A673 (cell line): Measurements from ENCODE around the gene BCL3. TPM values are rescaled to one million over a fixed set of nuclear protein-coding genes. Genes with fewer than 3 reads are reported as not detected.
"Not testable (repeated sequence)": the region's sequence is repeated elsewhere in the genome, so short reads cannot be mapped to it uniquely, and the experiment has no call there.

Source experiments
- BruUV-seq: library from RNA; stranded (reverse); fragments of 400-500 nt; replicated peaks from 2 replicates; lab custom pipeline; 2021; lab: Mats Ljungman, UMichigan
- CTCF ChIA-PET: fragments of 300-600 bp; sonication (Branson Sonifier 250); formaldehyde crosslinking; loops from one replicate; lab custom pipeline; 2022; ENCODE audit warnings: antibody characterized with exemption; lab: Charles Lee
- POLR2A ChIA-PET: fragments of 300-600 bp; sonication (Branson Sonifier 250); formaldehyde crosslinking; loops from one replicate; lab custom pipeline; 2022; ENCODE audit warnings: antibody characterized with exemption; ENCODE audit not compliant: low non-redundant PET; lab: Charles Lee
- DNase-seq: peaks from one replicate; pipeline ENCODE4 v3.0.0-alpha.2; 2015; ENCODE audit warnings: low spot score
- H3K27ac ChIP-seq: fragments of 200-600 bp; sonication (generic); 2 replicates; pipeline ENCODE4 v1.5.1; 2016; ENCODE audit warnings: mixed run types, low read depth, mild to moderate bottlenecking, mixed read lengths, antibody characterized with exemption, low read length; ENCODE audit not compliant: poor library complexity, severe bottlenecking
- H3K27me3 ChIP-seq: fragments of 200-600 bp; sonication (generic); replicated peaks from 2 replicates; pipeline ENCODE4 v1.6.1; 2017; ENCODE audit warnings: mixed run types, low read depth, mild to moderate bottlenecking, mixed read lengths, antibody characterized with exemption, low read length; ENCODE audit not compliant: insufficient read depth, poor library complexity
- H3K36me3 ChIP-seq: fragments of 200-600 bp; sonication (generic); 2 replicates; pipeline ENCODE4 v1.6.1; 2016; ENCODE audit warnings: mixed run types, mild to moderate bottlenecking, mixed read lengths, antibody characterized with exemption, low read length; ENCODE audit not compliant: insufficient read depth, poor library complexity, severe bottlenecking
- H3K4me1 ChIP-seq: fragments of 200-600 bp; sonication (generic); 2 replicates; pipeline ENCODE4 v1.6.1; 2017; ENCODE audit warnings: mixed run types, mild to moderate bottlenecking, mixed read lengths, antibody characterized with exemption, low read length; ENCODE audit not compliant: insufficient read depth, poor library complexity, severe bottlenecking
- H3K4me3 ChIP-seq: fragments of 200-600 bp; sonication (generic); 2 replicates; pipeline ENCODE4 v1.5.1; 2016; ENCODE audit warnings: low read depth, mixed run types, mild to moderate bottlenecking, mixed read lengths, low read length; ENCODE audit not compliant: poor library complexity, severe bottlenecking
- H3K9me3 ChIP-seq: fragments of 200-600 bp; sonication (generic); 2 replicates; pipeline ENCODE4 v1.6.1; 2016; ENCODE audit warnings: mixed run types, low read depth, mild to moderate bottlenecking, mixed read lengths, antibody characterized with exemption, low read length; ENCODE audit not compliant: poor library complexity, severe bottlenecking
- CTCF ChIP-seq: fragments of 300-800, 200-600 bp; sonication (generic); conservative IDR thresholded peaks from 2 replicates; pipeline ENCODE4 v1.5.1; 2017; ENCODE audit warnings: low read depth, mild to moderate bottlenecking, antibody characterized with exemption, low read length, moderate library complexity, mixed read lengths
- EZH2 ChIP-seq: fragments of 200-600 bp; sonication (generic); IDR thresholded peaks from 2 replicates; pipeline ENCODE4 v1.6.1; 2017; ENCODE audit warnings: borderline replicate concordance, low read depth, mild to moderate bottlenecking, mixed read lengths, antibody characterized with exemption, low read length; ENCODE audit not compliant: poor library complexity, severe bottlenecking
- intact Hi-C: fragments of 100-400 bp; cut with micrococcal nuclease; formaldehyde crosslinking; loops from one replicate; pipeline ENCODE4 v1.10.0; 2022; ENCODE audit not compliant: unreplicated experiment
- total RNA-seq: library from RNA; stranded (reverse); gene quantifications from 2 replicates; pipeline ENCODE4 v1.2.3, GENCODE V29; 2021

Gene BCL3
- total RNA-seq, 1 experiment from 2014 or later, result 6.6 TPM

GRCh38 chr19:44720945-44721344, 27.6 kb upstream of the BCL3 start:
- Histone ChIP-seq H3K4me1 (no peaks in the 10 kb centered on the region), H3K27ac (no peak overlapping the region), H3K4me3 (no peak overlapping the region), H3K27me3 (no peaks in the 10 kb centered on the region), H3K36me3 (no peaks in the 10 kb centered on the region), H3K9me3 (no peaks in the 10 kb centered on the region)
- no peak for DNase-seq
- BruUV-seq, result no TSS peak
- POLR2A ChIA-PET, result no interaction called here
- CTCF ChIA-PET, result interaction anchor here (0.7 to 1.2 kb wide), 2 partner anchors 35 to 50 kb away, joined by 4 read pairs; no protein-coding TSS in a partner anchor
- intact Hi-C loops, result loop anchor here (5.0 kb wide), 1 partner anchor 231 kb away; no protein-coding TSS in a partner anchor
- TF ChIP-seq CTCF, result no peak

GRCh38 chr19:44721369-44721768, 27.1 kb upstream of the BCL3 start:
- H3K4me3 ChIP-seq, H3K9me3 ChIP-seq, POLR2A ChIA-PET, H3K27me3 ChIP-seq, H3K36me3 ChIP-seq, H3K27ac ChIP-seq, BruUV-seq, DNase-seq, H3K4me1 ChIP-seq: not testable (repeated sequence)
- CTCF ChIA-PET, result interaction anchor here (0.7 kb wide), 1 partner anchor 35 kb away, joined by 4 read pairs; no protein-coding TSS in a partner anchor
- intact Hi-C loops, result loop anchor here (5.0 kb wide), 1 partner anchor 231 kb away; no protein-coding TSS in a partner anchor

- DNase-seq, result no peak
- Histone ChIP-seq H3K9me3 (no peaks in the 10 kb centered on the region), H3K36me3 (no peaks in the 10 kb centered on the region), H3K27ac (no peak overlapping the region), H3K4me3 (no peak overlapping the region), H3K27me3 (no peaks in the 10 kb centered on the region), H3K4me1 (no peaks in the 10 kb centered on the region)
- TF ChIP-seq EZH2, result no peak
- TF ChIP-seq CTCF, result no peak
- BruUV-seq, result no TSS peak
- ChIA-PET CTCF (interaction anchor here (0.6 to 3.4 kb wide), 3 partner anchors 41 to 52 kb away, joined by 3 to 122 read pairs (median 9); no protein-coding TSS in a partner anchor), POLR2A (no interaction called here)
- intact Hi-C loops, result loop anchor here (5.0 kb wide), 1 partner anchor 230 kb away; no protein-coding TSS in a partner anchor
Observed at GRCh38 chr19:44722131-44723121, 26.1 kb upstream of the BCL3 start.
